ENCODE results near the gene PKD1L1.
"Not testable (repeated sequence)": the region's sequence is repeated elsewhere in the genome, so short reads cannot be mapped to it uniquely, and the experiment has no call there.

PKD1L1 gene

GRCh38 chr7:47938574-47939165 lies 9.6 kb downstream of the PKD1L1 start:
- no peak for DNase-seq (ENCODE audit: low spot score)

- no peak for DNase-seq (ENCODE audit: low spot score)
Measured at GRCh38 chr7:47937711-47938573, 10.3 kb downstream of the PKD1L1 start.

DNA sequence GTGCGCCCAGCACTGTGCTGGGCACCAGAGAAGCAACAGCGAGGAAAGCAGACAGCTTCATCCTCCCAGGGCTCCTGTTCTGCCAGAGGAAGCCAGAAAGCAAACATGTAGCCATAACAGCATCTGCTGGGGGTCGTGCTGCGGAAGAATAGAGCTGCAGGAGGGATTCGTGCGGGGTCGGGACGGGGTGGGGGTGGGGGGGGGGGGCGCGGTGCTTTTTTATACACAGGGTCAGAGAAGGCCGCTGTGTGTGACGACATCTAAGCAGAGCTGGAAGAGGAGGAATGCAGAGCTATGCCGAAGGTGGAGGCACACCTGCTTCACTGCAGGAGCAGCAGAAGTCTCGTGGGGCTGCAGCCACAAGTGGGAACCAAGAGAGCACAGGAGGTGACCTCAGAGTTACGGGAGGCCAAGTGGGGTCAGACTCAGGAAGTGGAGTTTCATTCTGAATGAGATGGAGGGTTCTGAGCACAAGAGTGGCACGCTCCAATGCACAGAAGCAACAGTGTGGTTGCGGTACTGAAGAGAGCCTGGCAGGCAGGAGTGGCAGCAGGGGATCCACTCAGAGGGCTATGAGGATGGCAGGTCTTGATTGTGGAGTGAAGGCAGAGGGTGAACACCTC lies 11.1 kb downstream of the PKD1L1 start:
- no peak for DNase-seq (ENCODE audit: low spot score)

GRCh38 chr7:47936323-47936722 lies 11.9 kb downstream of the PKD1L1 start:
- no peak for DNase-seq (ENCODE audit: low spot score)

DNA sequence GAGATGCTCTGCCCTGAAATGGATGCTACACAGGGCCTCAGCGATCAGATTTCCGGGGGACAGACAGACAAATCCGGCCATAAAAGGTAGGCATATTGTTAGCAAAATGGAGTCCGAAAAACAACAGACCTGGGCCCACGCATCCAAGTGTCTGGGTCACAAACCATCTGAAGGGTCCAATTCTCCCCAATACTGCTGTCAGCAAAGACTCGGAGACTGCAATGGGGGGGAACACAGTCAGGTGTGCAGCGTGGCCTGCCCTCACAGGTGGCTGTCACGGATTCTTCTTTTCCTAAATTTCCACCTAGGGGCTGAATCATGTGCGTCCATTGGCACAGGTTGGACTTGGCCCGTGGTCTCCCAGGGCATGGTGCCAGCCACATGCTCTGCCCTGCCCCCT lies 12.9 kb downstream of the PKD1L1 start:
- no peak for DNase-seq (ENCODE audit: low spot score)

- DNase-seq (ENCODE audit: low spot score) = no peak
Measured at GRCh38 chr7:47934831-47935230, 13.4 kb downstream of the PKD1L1 start.

- DNase-seq (ENCODE audit: low spot score) = no peak
Measured at GRCh38 chr7:47933215-47933614, 15.1 kb downstream of the PKD1L1 start.

DNA sequence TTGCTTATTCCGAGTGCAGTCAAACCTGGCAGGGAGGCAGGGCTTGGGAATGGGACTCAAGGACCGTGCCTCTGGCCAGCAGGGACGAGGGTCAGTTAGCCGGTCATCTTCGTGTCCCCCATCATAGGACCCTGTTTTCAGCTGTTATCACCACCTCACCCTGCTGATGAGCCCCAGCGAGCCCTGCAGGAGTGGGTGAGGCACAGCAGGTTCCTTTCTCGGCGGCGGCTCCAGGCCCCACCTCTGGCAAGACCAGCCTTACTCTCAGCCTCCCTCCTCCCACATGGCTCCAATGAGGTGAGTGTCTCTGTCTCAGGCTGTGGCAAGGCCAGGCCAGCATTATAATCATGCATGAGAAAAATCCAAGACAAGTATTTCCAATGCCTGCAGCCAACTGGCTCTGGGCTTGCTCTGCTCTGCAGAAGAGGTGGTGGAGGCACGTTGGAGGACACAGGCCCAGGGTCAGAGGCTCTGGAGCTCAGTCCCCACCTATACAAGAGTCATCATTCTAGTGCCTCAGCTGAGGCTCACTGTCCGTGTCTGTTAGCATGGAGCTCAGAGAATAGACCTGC lies 15.7 kb downstream of the PKD1L1 start:
- DNase-seq (ENCODE audit: low spot score) = no peak

DNA sequence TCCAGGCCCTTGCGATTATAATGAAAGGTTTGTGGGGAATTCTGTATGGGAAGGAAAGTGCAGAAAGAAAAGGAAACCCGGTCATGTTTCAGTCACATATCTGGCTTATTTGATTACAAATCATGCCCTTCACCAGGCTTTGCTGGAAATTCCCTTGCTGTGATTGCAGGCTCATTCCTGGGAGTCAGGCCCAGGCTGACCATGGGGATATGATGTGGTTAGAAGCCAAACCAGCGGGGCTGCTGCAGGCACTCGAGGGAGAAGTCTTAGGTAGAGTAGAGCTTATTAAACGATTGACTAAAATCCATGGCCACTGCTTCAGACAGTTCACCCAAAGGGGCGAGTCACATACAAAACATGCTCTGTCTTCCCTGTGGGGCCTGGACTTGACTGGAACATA lies 16.2 kb downstream of the PKD1L1 start:
- no peak for DNase-seq (ENCODE audit: low spot score)

GRCh38 chr7:47931005-47932004 lies 17.0 kb downstream of the PKD1L1 start:
- DNase-seq (ENCODE audit: low spot score) = no peak

GRCh38 chr7:47924266-47924665 lies 24.0 kb downstream of the PKD1L1 start:
- DNase-seq (ENCODE audit: low spot score) = no peak

- not testable (repeated sequence) for DNase-seq (ENCODE audit: low spot score)
Measured at GRCh38 chr7:47923081-47923875, 25.0 kb downstream of the PKD1L1 start.

DNA sequence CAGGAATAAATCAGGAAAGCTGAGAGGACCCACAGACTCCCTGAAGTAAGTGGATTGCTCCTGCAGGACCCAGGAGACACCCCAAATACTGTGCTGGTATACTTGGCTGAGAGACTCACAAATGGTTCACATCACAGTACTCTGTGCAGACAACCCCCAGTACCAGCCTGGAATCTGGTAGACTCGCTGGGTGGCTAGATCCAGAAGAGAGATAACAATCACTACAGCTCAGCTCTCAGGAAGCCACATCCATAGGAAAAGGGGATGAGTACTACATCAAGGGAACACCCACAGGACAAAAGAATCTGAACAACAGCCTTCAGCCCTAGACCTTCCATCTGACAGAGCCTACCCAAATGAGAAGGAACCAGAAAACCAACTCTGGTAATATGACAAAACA lies 31.8 kb downstream of the PKD1L1 start:
- DNase-seq (ENCODE audit: low spot score) = not testable (repeated sequence)

GRCh38 chr7:47915616-47915976 lies 32.7 kb downstream of the PKD1L1 start:
- no peak for DNase-seq (ENCODE audit: low spot score)

DNA sequence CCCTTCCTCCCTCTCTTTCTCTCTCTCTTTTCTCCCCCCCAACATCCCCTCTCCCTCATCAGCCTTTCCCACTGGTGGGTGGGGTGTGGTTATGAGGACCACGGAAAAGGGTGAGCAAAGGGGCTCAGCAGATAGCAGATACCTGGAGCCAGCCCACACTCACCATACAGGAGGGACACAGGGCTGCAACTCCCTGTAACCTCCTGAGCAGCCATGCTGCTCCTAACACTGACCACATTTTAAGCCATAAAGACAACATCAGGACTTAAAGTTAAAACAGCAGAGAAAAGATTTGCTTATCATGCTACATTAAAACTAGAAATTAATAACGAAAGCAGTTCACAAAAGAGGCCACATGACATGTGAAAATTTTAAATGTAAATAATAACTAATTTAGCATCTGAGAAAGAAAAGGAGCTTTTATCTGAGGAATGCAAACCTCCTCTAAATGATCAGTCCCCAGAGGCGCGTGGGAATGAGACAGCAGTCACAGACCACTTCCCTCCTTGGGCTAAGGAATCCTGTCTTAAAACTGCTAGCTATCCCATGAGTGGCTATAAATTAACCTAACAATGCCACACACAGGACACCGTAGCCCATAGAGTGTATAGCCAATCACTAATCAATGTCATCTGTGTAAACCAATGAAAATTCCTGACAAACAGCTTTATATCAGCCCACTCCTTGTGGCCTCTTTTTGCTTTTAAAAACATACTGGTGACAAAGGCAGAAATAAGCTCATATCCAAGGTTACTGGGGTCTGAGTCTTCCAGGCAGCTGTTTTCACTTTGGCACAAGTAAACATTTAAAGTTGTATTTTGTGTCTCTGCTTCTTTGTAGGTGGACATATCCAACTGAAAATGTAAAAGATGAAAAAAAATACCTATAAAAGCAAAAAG lies 33.3 kb downstream of the PKD1L1 start:
- no peak for DNase-seq (ENCODE audit: low spot score)

DNA sequence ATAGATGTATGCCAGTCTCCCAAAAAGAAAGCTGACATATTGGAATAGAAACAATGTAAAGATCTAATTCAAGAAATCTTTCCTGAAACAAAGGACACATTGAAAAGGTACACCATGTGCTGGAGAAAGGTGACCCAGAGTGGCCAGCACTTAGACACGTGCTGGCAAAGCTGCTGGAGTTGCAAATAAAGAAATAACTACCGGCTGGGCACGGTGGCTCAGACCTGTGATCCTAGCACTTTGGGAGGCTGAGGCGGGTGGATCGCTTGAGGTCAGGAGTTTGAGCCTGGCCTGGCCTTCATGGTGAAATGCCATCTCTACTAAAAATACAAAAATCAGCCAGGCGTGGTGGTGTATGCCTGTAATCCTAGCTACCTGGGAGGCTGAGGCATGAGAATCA lies 35.9 kb downstream of the PKD1L1 start:
- no peak for DNase-seq (ENCODE audit: low spot score)

DNA sequence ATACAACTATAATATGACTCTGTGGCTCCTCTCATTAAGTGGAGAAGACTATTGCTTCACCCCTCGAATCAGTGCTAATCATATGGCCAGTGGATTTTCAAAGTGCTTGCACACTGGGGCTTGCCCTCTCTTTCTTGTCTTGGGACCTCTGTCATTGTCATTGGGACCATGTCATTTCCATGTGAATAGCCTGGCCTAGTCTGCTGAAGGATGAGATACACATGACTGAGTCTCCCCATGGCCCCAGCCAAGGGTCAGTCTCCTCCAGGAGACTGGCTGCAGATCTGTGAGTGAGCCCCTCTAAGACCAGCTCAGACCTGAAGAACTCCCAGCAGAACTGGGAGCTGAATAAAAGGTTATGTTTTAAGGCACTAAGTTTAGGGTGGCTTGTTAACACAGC lies 39.5 kb downstream of the PKD1L1 start:
- no peak for DNase-seq (ENCODE audit: low spot score)

- no peak for DNase-seq (ENCODE audit: low spot score)
Measured at GRCh38 chr7:47907981-47908616, 40.2 kb downstream of the PKD1L1 start.

DNA sequence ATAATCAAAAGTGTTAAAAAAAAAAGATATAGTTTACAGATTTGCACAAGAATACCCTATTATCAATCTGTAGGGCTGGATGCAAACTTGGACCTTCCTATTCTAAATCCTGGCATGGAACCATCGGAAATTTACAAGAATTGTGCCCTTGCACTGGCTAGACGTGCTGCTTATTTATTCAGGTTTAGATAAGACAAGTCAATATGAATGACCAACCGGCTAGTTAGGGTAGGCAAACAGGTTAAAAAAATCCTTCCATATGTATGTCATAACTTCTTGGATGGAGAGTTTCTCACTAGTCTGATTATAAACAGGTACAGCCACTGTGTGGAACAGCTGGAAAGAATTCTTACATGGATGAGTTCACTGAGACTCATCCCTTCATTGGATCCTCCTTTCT lies 41.4 kb downstream of the PKD1L1 start:
- DNase-seq (ENCODE audit: low spot score) = no peak

Measured in LoVo (cell line).